ENCODE measurements around the gene TOX2.

DNA sequence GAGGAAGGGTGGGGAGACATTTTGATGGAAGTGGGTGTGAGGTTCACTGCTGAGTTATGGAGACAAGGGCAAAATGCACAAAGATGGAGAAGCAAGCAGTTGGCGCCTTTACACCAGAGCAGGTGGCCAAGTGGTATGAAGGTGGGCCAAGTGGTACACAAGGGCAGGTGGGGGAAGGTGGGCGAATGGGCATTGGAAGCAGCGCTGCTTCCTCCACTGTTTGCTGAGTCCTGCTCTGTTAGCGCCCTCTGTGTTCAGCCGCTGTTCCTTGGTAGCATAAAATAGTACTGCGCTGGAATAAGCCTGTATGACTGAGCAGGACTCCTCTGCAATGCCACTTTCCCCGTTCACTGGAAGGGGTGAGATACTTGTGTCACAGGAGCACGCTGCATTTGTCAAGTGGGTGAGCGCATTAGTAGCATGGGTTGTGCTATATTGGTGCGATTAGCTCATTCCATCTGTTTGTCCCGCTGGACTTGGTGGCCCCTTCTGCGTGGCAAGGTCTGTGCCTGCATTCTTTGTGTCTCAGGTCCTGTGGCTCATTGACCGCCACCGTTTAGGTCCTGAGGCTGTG, 116.4 kb downstream of the TOX2 start:
- TF ChIP-seq, protein P1, sequence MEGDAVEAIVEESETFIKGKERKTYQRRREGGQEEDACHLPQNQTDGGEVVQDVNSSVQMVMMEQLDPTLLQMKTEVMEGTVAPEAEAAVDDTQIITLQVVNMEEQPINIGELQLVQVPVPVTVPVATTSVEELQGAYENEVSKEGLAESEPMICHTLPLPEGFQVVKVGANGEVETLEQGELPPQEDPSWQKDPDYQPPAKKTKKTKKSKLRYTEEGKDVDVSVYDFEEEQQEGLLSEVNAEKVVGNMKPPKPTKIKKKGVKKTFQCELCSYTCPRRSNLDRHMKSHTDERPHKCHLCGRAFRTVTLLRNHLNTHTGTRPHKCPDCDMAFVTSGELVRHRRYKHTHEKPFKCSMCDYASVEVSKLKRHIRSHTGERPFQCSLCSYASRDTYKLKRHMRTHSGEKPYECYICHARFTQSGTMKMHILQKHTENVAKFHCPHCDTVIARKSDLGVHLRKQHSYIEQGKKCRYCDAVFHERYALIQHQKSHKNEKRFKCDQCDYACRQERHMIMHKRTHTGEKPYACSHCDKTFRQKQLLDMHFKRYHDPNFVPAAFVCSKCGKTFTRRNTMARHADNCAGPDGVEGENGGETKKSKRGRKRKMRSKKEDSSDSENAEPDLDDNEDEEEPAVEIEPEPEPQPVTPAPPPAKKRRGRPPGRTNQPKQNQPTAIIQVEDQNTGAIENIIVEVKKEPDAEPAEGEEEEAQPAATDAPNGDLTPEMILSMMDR (IDR thresholded peaks at IDR 0.05; ENCODE audit: low read depth, low read length): no peak
- no peak for TF ChIP-seq EZH2phosphoT487 (IDR thresholded peaks at IDR 0.05; ENCODE audit: low read depth)
